ENCODE results near the gene ATP5ME.

Gene ATP5ME, protein sequence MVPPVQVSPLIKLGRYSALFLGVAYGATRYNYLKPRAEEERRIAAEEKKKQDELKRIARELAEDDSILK

GRCh38 chr4:674172-675035, at the start of gene ATP5ME, which contains the start of gene MYL5:
Gene ATP5ME (minus strand): TSS chr4:674276. CDS start chr4:674247, 29 bp downstream.
Gene MYL5 (plus strand): TSS chr4:674542. CDS start chr4:678027, 3,485 bp downstream.
- peak; percentile 90 for TF ChIP-seq EGR1 (IDR thresholded peaks at IDR 0.05)
- no peak for TF ChIP-seq TCF12 (IDR thresholded peaks at IDR 0.05; ENCODE audit: low read depth)
- peak; percentile 59; the same call in 1 of the 2 replicates for TF ChIP-seq CREB1 (IDR thresholded peaks at IDR 0.05; ENCODE audit: low read depth)
- TF ChIP-seq RAD21 (IDR thresholded peaks at IDR 0.05; ENCODE audit: low read depth) = peak; percentile 54; the same call in 1 of the 2 replicates
- TF ChIP-seq REST (IDR thresholded peaks at IDR 0.05; ENCODE audit: low read depth) = no peak
- TF ChIP-seq NFIC (IDR thresholded peaks at IDR 0.05) = no peak
- TF ChIP-seq YY1 (IDR thresholded peaks at IDR 0.05; ENCODE audit: low read depth) = peak; percentile 94
- TF ChIP-seq TEAD4 (IDR thresholded peaks at IDR 0.05) = no peak
- TF ChIP-seq TAF1 (IDR thresholded peaks at IDR 0.05; ENCODE audit: low read depth) = peak; percentile 76
- TF ChIP-seq USF1 (IDR thresholded peaks at IDR 0.05) = peak; percentile 89
- no peak for TF ChIP-seq FOXM1 (IDR thresholded peaks at IDR 0.05; ENCODE audit: borderline replicate concordance, low read depth)
- TF ChIP-seq CEBPB (IDR thresholded peaks at IDR 0.05) = no peak
- TF ChIP-seq MAX (IDR thresholded peaks at IDR 0.05) = peak; percentile 67
- TF ChIP-seq ZBTB7A (IDR thresholded peaks at IDR 0.05; ENCODE audit: low read depth) = peak; percentile 98
- TF ChIP-seq EP300 (IDR thresholded peaks at IDR 0.05; ENCODE audit: borderline replicate concordance) = no peak

DNA sequence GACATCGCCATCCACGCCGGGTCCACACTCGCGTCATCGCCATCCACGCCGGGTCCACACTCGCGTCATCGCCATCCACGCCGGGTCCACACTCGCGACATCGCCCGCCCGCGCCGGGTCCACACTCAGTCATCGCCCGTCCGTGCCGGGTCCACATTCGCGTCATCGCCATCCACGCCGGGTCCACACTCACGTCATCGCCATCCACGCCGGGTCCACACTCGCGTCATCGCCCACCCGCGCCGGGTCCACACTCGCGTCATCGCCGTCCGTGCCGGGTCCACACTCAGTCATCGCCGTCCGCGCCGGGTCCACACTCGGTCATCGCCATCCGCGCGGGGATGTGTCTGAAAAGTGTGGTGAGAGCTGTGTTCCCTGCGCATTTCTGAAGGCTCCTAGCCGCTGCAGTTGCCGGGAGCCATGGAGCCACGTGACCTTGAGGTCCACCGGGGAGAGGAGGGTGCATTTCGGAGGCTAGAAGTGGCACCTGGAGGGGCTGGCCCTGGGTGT, 48.8 kb upstream of the ATP5ME start:
- TF ChIP-seq EP300 (IDR thresholded peaks at IDR 0.05; ENCODE audit: borderline replicate concordance) (no peak), REST (IDR thresholded peaks at IDR 0.05; ENCODE audit: low read depth) (no peak), MAX (IDR thresholded peaks at IDR 0.05) (no peak), CREB1 (IDR thresholded peaks at IDR 0.05; ENCODE audit: low read depth) (no peak), ZBTB7A (IDR thresholded peaks at IDR 0.05; ENCODE audit: low read depth) (no peak), TAF1 (IDR thresholded peaks at IDR 0.05; ENCODE audit: low read depth) (no peak), YY1 (IDR thresholded peaks at IDR 0.05; ENCODE audit: low read depth) (no peak), CEBPB (IDR thresholded peaks at IDR 0.05) (no peak), RAD21 (IDR thresholded peaks at IDR 0.05; ENCODE audit: low read depth) (no peak), TEAD4 (IDR thresholded peaks at IDR 0.05) (no peak), FOXM1 (IDR thresholded peaks at IDR 0.05; ENCODE audit: borderline replicate concordance, low read depth) (no peak), NFIC (IDR thresholded peaks at IDR 0.05) (no peak), USF1 (IDR thresholded peaks at IDR 0.05) (no peak), EGR1 (IDR thresholded peaks at IDR 0.05) (no peak), TCF12 (IDR thresholded peaks at IDR 0.05; ENCODE audit: low read depth) (no peak)

GRCh38 chr4:722169-722725, 48.2 kb upstream of the ATP5ME start:
- TF ChIP-seq TEAD4 (IDR thresholded peaks at IDR 0.05) (no peak), USF1 (IDR thresholded peaks at IDR 0.05) (no peak), TAF1 (IDR thresholded peaks at IDR 0.05; ENCODE audit: low read depth) (no peak), ZBTB7A (IDR thresholded peaks at IDR 0.05; ENCODE audit: low read depth) (no peak), REST (IDR thresholded peaks at IDR 0.05; ENCODE audit: low read depth) (no peak), TCF12 (IDR thresholded peaks at IDR 0.05; ENCODE audit: low read depth) (no peak), MAX (IDR thresholded peaks at IDR 0.05) (no peak), EP300 (IDR thresholded peaks at IDR 0.05; ENCODE audit: borderline replicate concordance) (no peak), RAD21 (IDR thresholded peaks at IDR 0.05; ENCODE audit: low read depth) (no peak)

Measured in Ishikawa (cell line).